Cardiac muscle cell (in vitro differentiated cells and primary cell): ENCODE results near the gene AATF. TPM values are rescaled to one million over a fixed set of nuclear protein-coding genes. Genes with fewer than 3 reads are reported as not detected.

Experiments used
- DNase-seq, 2 donors: peaks; one replicate each; pipeline versions ENCODE4 v3.0.0 to v3.0.0-alpha.2; 2010 to 2017; ENCODE audit warnings: low read depth in 1 of 2, low spot score in 1 of 2
- H3K27ac ChIP-seq: fragments of 200-600 bp; sonication (generic); 2 replicates; pipeline ENCODE4 v1.5.1; 2016
- H3K27me3 ChIP-seq: fragments of 200-600 bp; sonication (generic); 2 replicates; pipeline ENCODE4 v1.6.0; 2016; ENCODE audit warnings: control low read depth
- H3K36me3 ChIP-seq: fragments of 200-600 bp; sonication (generic); 2 replicates; pipeline ENCODE4 v1.5.1; 2016; ENCODE audit warnings: control low read depth
- H3K4me1 ChIP-seq: fragments of 200-600 bp; sonication (generic); 2 replicates; pipeline ENCODE4 v1.8.1; 2017; ENCODE audit warnings: low read depth, mild to moderate bottlenecking, mixed run types
- H3K4me3 ChIP-seq: fragments of 200-600 bp; sonication (generic); 2 replicates; pipeline ENCODE4 v1.5.1; 2016; ENCODE audit warnings: mild to moderate bottlenecking
- H3K9me3 ChIP-seq: fragments of 200-600 bp; sonication (generic); 2 replicates; pipeline ENCODE4 v1.5.1; 2017; ENCODE audit warnings: low read depth, mild to moderate bottlenecking, control low read depth
- polyA plus RNA-seq: library from polyadenylated mRNA; unstranded; fragments of >200 nt; fragmentation: Nextera tagmentation; extraction: Ambion mirVana; gene quantifications from 2 replicates; pipeline ENCODE4 v1.2.1, GENCODE V29; 2016
- total RNA-seq: library from RNA; depleted of rRNA; stranded (reverse); fragments of >200 nt; gene quantifications from 2 replicates; pipeline ENCODE4 v1.2.3, GENCODE V29; 2016
- TF ChIP-seq, protein P1 (sequence below): IDR thresholded peaks from 2 replicates; pipeline ENCODE4 v1.5.1; 2012; ENCODE audit warnings: low read depth, mild to moderate bottlenecking, low read length

The AATF gene
- total and polyA plus RNA-seq, 2 experiments from 2014 or later = 43.3 to 50.2 TPM

DNA sequence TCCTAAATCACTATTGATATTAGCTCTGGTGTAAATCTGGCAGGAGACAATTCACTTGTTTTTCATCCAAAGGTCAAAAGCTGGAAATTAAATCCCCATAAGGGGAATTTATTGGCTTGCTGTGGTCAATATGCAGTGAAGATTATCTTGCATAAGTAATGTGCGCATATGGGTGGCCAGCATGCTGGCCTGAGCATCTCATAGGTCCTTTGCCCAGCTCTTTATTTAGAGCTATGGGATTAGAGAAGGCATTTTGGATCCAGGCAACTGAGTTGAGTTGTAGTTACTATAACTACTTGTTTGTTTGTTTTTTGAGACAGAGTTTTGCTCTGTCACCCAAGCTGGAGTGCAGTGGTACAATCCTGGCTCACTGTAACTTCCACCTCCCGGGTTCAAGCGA is 110.7 kb downstream of the AATF start:
- no peak for DNase-seq
- Histone ChIP-seq H3K27ac (no peak overlapping the region), H3K4me1 (no peaks in the 10 kb centered on the region), H3K27me3 (no peaks in the 10 kb centered on the region), H3K36me3 (no peaks in the 10 kb centered on the region), H3K9me3 (no peaks in the 10 kb centered on the region), H3K4me3 (no peak overlapping the region)
- TF ChIP-seq, protein P1, sequence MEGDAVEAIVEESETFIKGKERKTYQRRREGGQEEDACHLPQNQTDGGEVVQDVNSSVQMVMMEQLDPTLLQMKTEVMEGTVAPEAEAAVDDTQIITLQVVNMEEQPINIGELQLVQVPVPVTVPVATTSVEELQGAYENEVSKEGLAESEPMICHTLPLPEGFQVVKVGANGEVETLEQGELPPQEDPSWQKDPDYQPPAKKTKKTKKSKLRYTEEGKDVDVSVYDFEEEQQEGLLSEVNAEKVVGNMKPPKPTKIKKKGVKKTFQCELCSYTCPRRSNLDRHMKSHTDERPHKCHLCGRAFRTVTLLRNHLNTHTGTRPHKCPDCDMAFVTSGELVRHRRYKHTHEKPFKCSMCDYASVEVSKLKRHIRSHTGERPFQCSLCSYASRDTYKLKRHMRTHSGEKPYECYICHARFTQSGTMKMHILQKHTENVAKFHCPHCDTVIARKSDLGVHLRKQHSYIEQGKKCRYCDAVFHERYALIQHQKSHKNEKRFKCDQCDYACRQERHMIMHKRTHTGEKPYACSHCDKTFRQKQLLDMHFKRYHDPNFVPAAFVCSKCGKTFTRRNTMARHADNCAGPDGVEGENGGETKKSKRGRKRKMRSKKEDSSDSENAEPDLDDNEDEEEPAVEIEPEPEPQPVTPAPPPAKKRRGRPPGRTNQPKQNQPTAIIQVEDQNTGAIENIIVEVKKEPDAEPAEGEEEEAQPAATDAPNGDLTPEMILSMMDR = no peak

DNA sequence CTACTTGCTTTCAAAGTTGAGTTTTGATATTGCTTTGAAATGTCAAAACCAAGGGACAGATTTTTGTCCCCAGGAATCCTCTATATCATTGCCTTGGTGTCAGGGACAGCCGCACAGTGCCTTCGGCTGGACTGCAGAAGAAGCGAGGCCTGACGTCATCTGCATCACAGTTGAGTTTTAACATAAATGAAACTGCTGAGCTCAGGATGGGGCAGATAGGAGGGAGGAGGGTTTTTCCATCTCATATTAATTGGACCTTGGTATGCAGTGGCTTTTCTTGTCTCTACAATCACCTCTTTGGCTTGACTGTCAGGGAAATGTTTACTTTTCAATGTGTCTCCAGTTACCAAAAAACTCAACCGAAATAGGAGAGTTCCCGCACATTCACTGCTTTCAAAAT is 111.3 kb downstream of the AATF start:
- no peaks in the 10 kb centered on the region for H3K4me1 ChIP-seq
- no peaks in the 10 kb centered on the region for H3K9me3 ChIP-seq
- H3K27me3 ChIP-seq = peaks cover 3% of the 10 kb centered on the region
- no peak overlapping the region for H3K27ac ChIP-seq
- no peaks in the 10 kb centered on the region for H3K36me3 ChIP-seq
- H3K4me3 ChIP-seq = no peak overlapping the region
- no peak for DNase-seq
- TF ChIP-seq, protein P1 = no peak

DNA sequence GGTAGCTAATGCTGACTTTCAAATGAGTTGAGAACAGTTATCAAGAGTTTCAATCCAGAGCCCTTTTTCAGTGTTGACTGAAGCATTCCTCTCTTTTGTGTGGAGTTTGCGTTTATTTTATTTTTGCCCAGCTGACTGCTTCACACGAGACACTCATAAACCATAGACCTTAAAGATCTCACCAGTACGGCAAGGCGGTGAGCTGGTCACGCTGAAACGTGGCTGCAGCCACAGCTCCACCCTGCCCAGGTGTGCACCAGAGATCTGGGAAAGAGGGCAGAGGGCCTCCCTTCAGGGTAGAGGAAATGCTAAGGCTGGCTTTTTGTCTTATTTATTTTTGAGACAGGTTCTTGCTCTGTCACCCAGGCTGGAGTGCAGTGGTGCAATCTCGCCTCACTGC is 112.2 kb downstream of the AATF start:
- Histone ChIP-seq H3K4me3 (no peak overlapping the region), H3K27me3 (peaks cover 11% of the 10 kb centered on the region), H3K36me3 (no peaks in the 10 kb centered on the region), H3K4me1 (no peaks in the 10 kb centered on the region), H3K27ac (no peak overlapping the region), H3K9me3 (no peaks in the 10 kb centered on the region)
- DNase-seq = no peak
- TF ChIP-seq, protein P1 = no peak

DNA sequence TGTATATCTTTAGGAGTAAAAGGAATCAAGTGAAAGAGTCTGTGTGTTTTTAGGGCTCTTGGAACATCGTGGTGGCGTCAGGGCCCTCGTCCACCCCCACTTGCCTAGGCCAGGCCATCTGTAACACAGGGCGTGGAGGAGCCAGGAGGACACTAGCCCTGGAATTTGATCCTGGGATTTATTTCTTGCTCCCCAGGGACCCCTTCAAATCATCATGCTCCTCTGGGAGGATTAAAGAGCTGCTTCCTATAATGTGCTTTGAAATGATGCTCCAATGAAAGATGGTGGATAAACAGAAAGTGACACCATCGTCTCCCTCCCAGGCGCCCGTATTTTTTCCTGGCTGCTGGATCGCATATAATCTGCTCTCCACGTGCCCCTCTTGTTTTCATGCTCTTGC is 113.3 kb downstream of the AATF start:
- no peak overlapping the region for H3K27ac ChIP-seq
- no peak for DNase-seq
- TF ChIP-seq, protein P1 = no peak

DNA sequence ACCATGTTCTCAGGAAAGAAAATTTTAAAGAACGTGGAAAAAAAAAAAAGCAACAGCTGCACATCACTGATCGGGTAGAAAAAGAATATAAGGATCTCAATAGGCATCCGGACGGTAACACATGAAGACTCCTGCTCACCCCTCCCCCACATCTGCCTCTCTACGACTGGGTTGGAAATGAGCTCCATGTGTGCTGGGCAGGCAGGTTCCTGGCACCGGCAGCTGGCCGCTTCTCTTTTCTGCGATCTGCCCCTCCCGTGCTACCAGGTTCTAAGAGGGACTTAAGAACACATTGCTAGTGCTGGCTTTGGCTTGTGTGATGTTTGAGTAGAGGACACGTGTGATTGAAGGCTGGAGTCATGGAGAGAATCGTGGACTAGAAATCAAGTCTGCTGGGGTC is 115.5 kb downstream of the AATF start:
- Histone ChIP-seq H3K27ac (no peak overlapping the region), H3K27me3 (peaks cover 30% of the 10 kb centered on the region), H3K9me3 (no peaks in the 10 kb centered on the region), H3K4me3 (no peak overlapping the region), H3K4me1 (no peaks in the 10 kb centered on the region), H3K36me3 (no peaks in the 10 kb centered on the region)
- TF ChIP-seq, protein P1 = no peak
- DNase-seq = no peak

More for the DNA sequence above, 113.3 kb downstream of the AATF start:
- no peak overlapping the region for H3K4me3 ChIP-seq
- H3K9me3 ChIP-seq = no peaks in the 10 kb centered on the region
- no peaks in the 10 kb centered on the region for H3K4me1 ChIP-seq
- no peaks in the 10 kb centered on the region for H3K36me3 ChIP-seq
- H3K27me3 ChIP-seq = peaks cover 22% of the 10 kb centered on the region

DNA sequence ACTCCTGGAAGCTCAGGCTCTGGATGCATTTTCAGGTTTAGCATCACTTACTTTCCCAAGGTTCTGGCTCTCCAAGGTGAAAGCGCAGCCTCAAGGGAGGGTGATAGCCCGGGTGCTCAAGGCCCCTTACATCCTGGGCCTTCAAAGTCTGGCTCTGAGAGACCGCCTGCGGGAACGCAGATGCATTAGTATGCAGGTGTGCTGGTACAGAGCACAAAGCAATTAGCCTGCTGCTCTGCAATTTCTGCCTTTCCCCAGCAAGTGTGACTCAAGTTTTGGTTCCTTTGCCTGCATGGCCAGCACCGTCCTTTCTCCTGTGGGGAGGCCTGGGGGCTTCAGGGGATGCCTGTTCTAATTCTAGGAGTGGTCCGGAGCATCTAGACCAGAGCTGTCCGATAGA is 116.2 kb downstream of the AATF start:
- TF ChIP-seq, protein P1 = no peak
- Histone ChIP-seq H3K4me1 (no peaks in the 10 kb centered on the region), H3K4me3 (no peak overlapping the region), H3K36me3 (no peaks in the 10 kb centered on the region), H3K9me3 (no peaks in the 10 kb centered on the region), H3K27ac (no peak overlapping the region), H3K27me3 (peaks cover 30% of the 10 kb centered on the region)
- no peak for DNase-seq
